ENCODE measurements around the gene DISC1.

DNA sequence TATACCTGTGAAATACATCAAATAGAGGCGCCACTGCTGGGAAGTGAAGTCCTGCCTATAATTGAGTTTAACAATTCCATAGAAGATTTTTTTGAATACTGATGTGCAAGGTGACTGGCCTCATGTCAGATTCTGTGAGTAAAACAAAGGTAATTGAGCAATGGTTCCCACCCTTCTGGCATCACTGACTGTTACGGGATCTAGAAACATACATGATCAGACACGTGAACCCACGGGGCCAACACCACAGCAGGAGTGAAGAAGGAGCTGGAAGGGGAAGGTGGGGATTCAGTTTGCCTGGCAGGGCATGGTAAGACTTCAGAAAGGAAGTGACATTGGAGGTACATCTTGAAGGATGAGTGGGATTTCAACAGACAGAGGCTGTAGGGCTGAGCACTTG, 270.2 kb downstream of the DISC1 start:
- TF ChIP-seq CTCF (IDR thresholded peaks at IDR 0.05) = no peak
- TF ChIP-seq TCF7L2 (IDR thresholded peaks at IDR 0.05; ENCODE audit: low read depth, low read length) = no peak
